ENCODE data around the gene CREBZF. TPM values are rescaled to one million over a fixed set of nuclear protein-coding genes. Genes with fewer than 3 reads are reported as not detected.

CREBZF gene
- total and polyA plus RNA-seq, 9 of the 15 experiments (the other 6 are each of a cell fraction or from before 2014, with no cell fraction given), result 7.2 to 70.2 (median 40.5) TPM

DNA sequence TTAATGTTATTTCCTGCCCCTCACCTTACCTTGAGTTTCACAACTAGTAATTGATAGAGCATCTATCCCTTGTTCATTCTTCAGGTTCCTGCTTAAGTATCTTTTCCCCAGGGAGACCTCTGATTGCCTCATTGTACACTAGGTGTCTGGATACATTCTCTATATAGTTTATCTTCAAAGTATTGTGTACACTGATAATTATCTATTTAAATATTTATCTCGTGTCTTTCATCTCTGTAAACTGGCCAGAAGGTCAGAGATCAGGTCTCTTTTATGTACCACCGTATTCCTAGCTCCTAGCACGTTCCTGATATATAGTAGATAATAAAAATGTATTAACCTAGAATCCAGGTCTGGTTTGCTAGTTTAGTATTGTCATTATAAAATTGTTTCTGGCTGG, 30.2 kb downstream of the CREBZF start:
- H3K4me3 ChIP-seq, result no peak overlapping the region
- H4K20me1 ChIP-seq (replicated peaks; ENCODE audit: control insufficient read depth, insufficient read depth, low read length), result no peaks in the 10 kb centered on the region
- H3K9ac ChIP-seq (ENCODE audit: insufficient read depth in 1 of 2, low read depth in 2 of 2, low read length in 2 of 2), result no peak overlapping the region
- no peaks in the 10 kb centered on the region for H3K27me3 ChIP-seq (ENCODE audit: control insufficient read depth in 2 of 2, insufficient read depth in 2 of 2, low read length in 2 of 2)
- H3K27ac ChIP-seq (ENCODE audit: extremely low read depth, low read depth, low read length), result no peak overlapping the region
- no peak overlapping the region for H2AFZ ChIP-seq (ENCODE audit: low read depth, low read length)
- WGBS (ENCODE audit: insufficient coverage, low coverage, missing lambda C conversion rate), result 79% methylated on average over 3 of the region's 3 CpGs
- no TSS peak for BruUV-seq (replicated peaks)
- ChIA-PET CTCF (ENCODE audit: low intra/inter-chr PET ratio) (no interaction called here), POLR2A (interaction anchor here (3.5 kb wide), 1 partner anchor 15 kb away, joined by 36 read pairs; the partner anchor contains the start of gene TMEM126A)
- in situ Hi-C loops (cut with MboI), result no loop called here
- peaks cover 35% of the 10 kb centered on the region for H3K79me2 ChIP-seq (ENCODE audit: control insufficient read depth, insufficient read depth, low read length)
- ATAC-seq, result no peak
- H3K9me3 ChIP-seq (replicated peaks; ENCODE audit: control insufficient read depth, insufficient read depth, low read depth, low read length), result no peaks in the 10 kb centered on the region
- peaks cover 68% of the 10 kb centered on the region for H3K36me3 ChIP-seq (ENCODE audit: control insufficient read depth, insufficient read depth, low read length)
- H3K9me1 ChIP-seq (ENCODE audit: control insufficient read depth, insufficient read depth, low read length), result no peaks in the 10 kb centered on the region
- FAIRE-seq, result no peak
- no peak overlapping the region for H3K4me2 ChIP-seq (ENCODE audit: insufficient read depth, low read length)
- intact Hi-C loops (cut with micrococcal nuclease), result no loop called here
- H3K4me1 ChIP-seq (replicated peaks in 1 of 2; ENCODE audit: control insufficient read depth in 2 of 2, insufficient read depth in 2 of 2, low read length in 2 of 2), result peaks cover 0 to 4% of the 10 kb centered on the region in 2 experiments; a peak in 2 of 5 replicates
- DNase-seq (ENCODE audit: extremely low read depth in 1 of 4, low spot score in 3 of 4), result no peak
- TF ChIP-seq SREBF1 (IDR thresholded peaks at IDR 0.05; ENCODE audit: borderline replicate concordance, low read depth, low read length) (no peak), ZEB2 (IDR thresholded peaks at IDR 0.05) (no peak), PTBP1 (IDR thresholded peaks at IDR 0.05; ENCODE audit: low read depth, low read length) (no peak), MGA (IDR thresholded peaks at IDR 0.05) (no peak)
- TF ChIP-seq, protein P1, sequence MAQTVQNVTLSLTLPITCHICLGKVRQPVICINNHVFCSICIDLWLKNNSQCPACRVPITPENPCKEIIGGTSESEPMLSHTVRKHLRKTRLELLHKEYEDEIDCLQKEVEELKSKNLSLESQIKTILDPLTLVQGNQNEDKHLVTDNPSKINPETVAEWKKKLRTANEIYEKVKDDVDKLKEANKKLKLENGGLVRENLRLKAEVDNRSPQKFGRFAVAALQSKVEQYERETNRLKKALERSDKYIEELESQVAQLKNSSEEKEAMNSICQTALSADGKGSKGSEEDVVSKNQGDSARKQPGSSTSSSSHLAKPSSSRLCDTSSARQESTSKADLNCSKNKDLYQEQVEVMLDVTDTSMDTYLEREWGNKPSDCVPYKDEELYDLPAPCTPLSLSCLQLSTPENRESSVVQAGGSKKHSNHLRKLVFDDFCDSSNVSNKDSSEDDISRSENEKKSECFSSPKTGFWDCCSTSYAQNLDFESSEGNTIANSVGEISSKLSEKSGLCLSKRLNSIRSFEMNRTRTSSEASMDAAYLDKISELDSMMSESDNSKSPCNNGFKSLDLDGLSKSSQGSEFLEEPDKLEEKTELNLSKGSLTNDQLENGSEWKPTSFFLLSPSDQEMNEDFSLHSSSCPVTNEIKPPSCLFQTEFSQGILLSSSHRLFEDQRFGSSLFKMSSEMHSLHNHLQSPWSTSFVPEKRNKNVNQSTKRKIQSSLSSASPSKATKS (CRISPR knock-in tag; IDR thresholded peaks at IDR 0.05), result no peak

Data from K562 (cell line).